HCT116 (cell line): Measurements from ENCODE around the gene SERPING1. TPM values are rescaled to one million over a fixed set of nuclear protein-coding genes. Genes with fewer than 3 reads are reported as not detected.

Source experiments
- ATAC-seq: fragments of 200-7000 bp; cut with Tn5 transposase; 2 replicates; pipeline ENCODE4 v1.9.1; 2020; ENCODE audit warnings: mild to moderate bottlenecking, moderate library complexity
- BruUV-seq: library from RNA; stranded (reverse); fragments of 400-500 nt; replicated peaks from 2 replicates; lab custom pipeline; 2021; lab: Mats Ljungman, UMichigan
- CTCF ChIA-PET: fragments of 300-600 bp; sonication (Branson Sonifier 250); formaldehyde crosslinking; loops from one replicate; lab custom pipeline; 2021; ENCODE audit warnings: antibody characterized with exemption; lab: Charles Lee
- POLR2A ChIA-PET: fragments of 300-600, 350-600 bp; sonication (Branson Sonifier 250); formaldehyde crosslinking; loops from one replicate; lab custom pipeline; 2021; ENCODE audit warnings: antibody characterized with exemption; lab: Charles Lee
- RAD21 ChIA-PET, 2 experiments: fragments of 300-600 bp; sonication (Branson Sonifier 250); formaldehyde crosslinking; loops; one replicate each; lab custom pipeline; 2023; ENCODE audit warnings: low total read pairs in 2 of 2; ENCODE audit not compliant: uncharacterized antibody in 2 of 2, unreplicated experiment in 2 of 2, low non-redundant PET in 1 of 2; lab: Charles Lee
- DNase-seq: peaks from one replicate; pipeline ENCODE4 v3.0.0-alpha.2; 2010; ENCODE audit warnings: low read depth, low spot score
- H2AFZ ChIP-seq: fragments of 200-600 bp; shearing (Covaris generic), sonication (generic); 2 replicates; pipeline ENCODE4 v1.6.1; 2017; ENCODE audit warnings: low read depth, mixed run types, mixed read lengths, antibody characterized with exemption, low read length; ENCODE audit not compliant: poor library complexity, severe bottlenecking
- H3K27ac ChIP-seq: 2 replicates; pipeline ENCODE4 v1.5.1; 2012; ENCODE audit warnings: low read depth, low read length
- H3K27me3 ChIP-seq: fragments of 200-600 bp; sonication (generic); 2 replicates; pipeline ENCODE4 v1.6.1; 2016; ENCODE audit warnings: mixed run types, low read length, mixed read lengths; ENCODE audit not compliant: insufficient read depth
- H3K36me3 ChIP-seq, 2 experiments: fragments of 200-500 bp in 1 of 2; fragments of 200-600 bp in 1 of 2; sonication (Bioruptor generic) in 1 of 2; sonication (generic) in 1 of 2; 2 replicates each; pipeline versions ENCODE4 v1.5.1 to v1.6.1; 2014 to 2016; ENCODE audit warnings: low read length in 2 of 2, inconsistent platforms in 1 of 2, mixed read lengths in 1 of 2, mixed run types in 1 of 2; ENCODE audit not compliant: insufficient read depth in 2 of 2, control insufficient read depth in 1 of 2
- H3K4me1 ChIP-seq, 2 experiments: fragments of 200-600 bp in 1 of 2; sonication (generic) in 1 of 2; 2 replicates each; pipeline versions ENCODE4 v1.5.1 to v1.6.1; 2012 to 2017; ENCODE audit warnings: low read length in 2 of 2, inconsistent platforms in 1 of 2, mild to moderate bottlenecking in 1 of 2, mixed read lengths in 1 of 2, mixed run types in 1 of 2, moderate library complexity in 1 of 2; ENCODE audit not compliant: insufficient read depth in 2 of 2, control insufficient read depth in 1 of 2
- H3K4me2 ChIP-seq: fragments of 200-600 bp; sonication (generic); 2 replicates; pipeline ENCODE4 v1.6.1; 2017; ENCODE audit warnings: mixed run types, low read length, mixed read lengths
- H3K4me3 ChIP-seq, 2 experiments: fragments of 200-600 bp in 1 of 2; sonication (generic) in 1 of 2; replicated peaks in 1 of 2; 2 replicates each; pipeline ENCODE4 v1.5.1; 2011 to 2016; ENCODE audit warnings: low read length in 2 of 2, control low read depth in 1 of 2, low read depth in 1 of 2, mild to moderate bottlenecking in 1 of 2, mixed read lengths in 1 of 2, mixed run types in 1 of 2
- H3K79me2 ChIP-seq: fragments of 200-600 bp; sonication (generic); 2 replicates; pipeline ENCODE4 v1.6.1; 2017; ENCODE audit warnings: mild to moderate bottlenecking, mixed run types, low read length, moderate library complexity, mixed read lengths; ENCODE audit not compliant: insufficient read depth
- H3K9ac ChIP-seq: fragments of 200-600 bp; sonication (generic); 2 replicates; pipeline ENCODE4 v1.6.1; 2016; ENCODE audit warnings: low read length, mixed read lengths
- H3K9me2 ChIP-seq: fragments of 200-600 bp; sonication (generic), shearing (Covaris generic); 2 replicates; pipeline ENCODE4 v1.6.1; 2017; ENCODE audit warnings: mixed run types, mild to moderate bottlenecking, moderate library complexity; ENCODE audit not compliant: insufficient read depth
- H3K9me3 ChIP-seq, 2 experiments: fragments of 200-500 bp in 1 of 2; fragments of 200-600 bp in 1 of 2; sonication (Bioruptor generic) in 1 of 2; sonication (generic) in 1 of 2; 2 replicates each; pipeline ENCODE4 v1.6.1; 2014 to 2017; ENCODE audit warnings: low read length in 2 of 2, mixed read lengths in 2 of 2, inconsistent platforms in 1 of 2, low read depth in 1 of 2, mild to moderate bottlenecking in 1 of 2, mixed run types in 1 of 2, moderate library complexity in 1 of 2; ENCODE audit not compliant: control insufficient read depth in 1 of 2, insufficient read depth in 1 of 2
- H4K20me1 ChIP-seq: fragments of 200-600 bp; sonication (generic), shearing (Covaris generic); 2 replicates; pipeline ENCODE4 v1.6.1; 2017; ENCODE audit warnings: mixed run types, mild to moderate bottlenecking, moderate library complexity; ENCODE audit not compliant: insufficient read depth
- ATF3 ChIP-seq: IDR thresholded peaks from 2 replicates; pipeline ENCODE4 v1.6.1; 2012
- CBX3 ChIP-seq: IDR thresholded peaks from 2 replicates; pipeline ENCODE4 v1.6.1; 2012; ENCODE audit warnings: low read depth
- CTCF ChIP-seq, 3 experiments: fragments of 200-600 bp in 1 of 3; sonication (generic) in 1 of 3; IDR thresholded peaks in 2 of 3; conservative IDR thresholded peaks in 1 of 3; 2 replicates each; pipeline ENCODE4 v1.5.1; 2012 to 2017; ENCODE audit warnings: low read depth in 2 of 3, low read length in 2 of 3, antibody characterized with exemption in 1 of 3, borderline replicate concordance in 1 of 3, control low read depth in 1 of 3, mild to moderate bottlenecking in 1 of 3, mixed read lengths in 1 of 3, mixed run types in 1 of 3, moderate library complexity in 1 of 3; ENCODE audit not compliant: insufficient read depth in 1 of 3
- ELF1 ChIP-seq: IDR thresholded peaks from 2 replicates; pipeline ENCODE4 v1.6.1; 2012; ENCODE audit warnings: low read depth, borderline replicate concordance
- EZH2 ChIP-seq: fragments of 200-600 bp; sonication (generic); IDR thresholded peaks from 2 replicates; pipeline ENCODE4 v1.6.1; 2017; ENCODE audit warnings: antibody characterized with exemption, mixed run types
- EZH2phosphoT487 ChIP-seq: fragments of 200-600 bp; IDR thresholded peaks from 2 replicates; pipeline ENCODE4 v1.6.1; 2018; ENCODE audit warnings: antibody characterized with exemption, borderline replicate concordance
- FOSL1 ChIP-seq: IDR thresholded peaks from 2 replicates; pipeline ENCODE4 v1.6.1; 2012; ENCODE audit warnings: low read depth
- JUND ChIP-seq: IDR thresholded peaks from 2 replicates; pipeline ENCODE4 v1.6.1; 2012
- MAX ChIP-seq: IDR thresholded peaks from 2 replicates; pipeline ENCODE4 v1.6.1; 2012
- POLR2A ChIP-seq: IDR thresholded peaks from 2 replicates; pipeline ENCODE4 v1.7.0; 2011; ENCODE audit warnings: borderline replicate concordance; ENCODE audit not compliant: insufficient read depth, insufficient read length; ENCODE audit errors: extremely low read depth
- POLR2AphosphoS5 ChIP-seq: IDR thresholded peaks from 2 replicates; pipeline ENCODE4 v1.6.1; 2011; ENCODE audit warnings: mild to moderate bottlenecking, low read depth, low read length, moderate library complexity
- RAD21 ChIP-seq: IDR thresholded peaks from 2 replicates; pipeline ENCODE4 v1.6.1; 2012; ENCODE audit warnings: low read depth, mild to moderate bottlenecking
- SP1 ChIP-seq: IDR thresholded peaks from 2 replicates; pipeline ENCODE4 v1.6.1; 2012; ENCODE audit warnings: low read depth
- SRF ChIP-seq: IDR thresholded peaks from 2 replicates; pipeline ENCODE4 v1.6.1; 2012; ENCODE audit warnings: low read depth
- TCF7L2 ChIP-seq: IDR thresholded peaks from 2 replicates; pipeline ENCODE4 v1.7.0; 2011; ENCODE audit warnings: borderline replicate concordance, inconsistent platforms; ENCODE audit not compliant: insufficient read depth, insufficient read length; ENCODE audit errors: extremely low read depth
- YY1 ChIP-seq: IDR thresholded peaks from 2 replicates; pipeline ENCODE4 v1.6.1; 2011; ENCODE audit warnings: low read length, low read depth, moderate library complexity, mild to moderate bottlenecking; ENCODE audit not compliant: insufficient replicate concordance; ENCODE audit errors: extremely low read depth
- ZFX ChIP-seq: fragments of 450-650 bp; IDR thresholded peaks from 2 replicates; pipeline ENCODE4 v1.6.1; 2017
- ZNF274 ChIP-seq: fragments of 200-500 bp; sonication (Bioruptor generic); IDR thresholded peaks from 2 replicates; pipeline ENCODE4 v1.6.1; 2014; ENCODE audit warnings: mild to moderate bottlenecking, low read depth, low read length, inconsistent platforms
- intact Hi-C: fragments of 100-400 bp; cut with micrococcal nuclease; formaldehyde crosslinking; loops from 2 replicates; pipeline ENCODE4 v1.10.0; 2022
- total RNA-seq: library from RNA; stranded (reverse); gene quantifications from one replicate; pipeline ENCODE4 v1.2.1, GENCODE V29; 2021; ENCODE audit not compliant: unreplicated experiment

Gene SERPING1
- total RNA-seq, 1 experiment from 2014 or later: 3.4 TPM

GRCh38 chr11:57552479-57552878 lies 45.0 kb upstream of the SERPING1 start:
- no peak overlapping the region for H3K4me2 ChIP-seq
- no peaks in the 10 kb centered on the region for H3K79me2 ChIP-seq

GRCh38 chr11:57555393-57555792 lies 42.1 kb upstream of the SERPING1 start:
- CTCF ChIA-PET: no interaction called here
- no peak for DNase-seq
- POLR2A ChIA-PET: no interaction called here
- no peak overlapping the region for H3K27ac ChIP-seq
- H3K79me2 ChIP-seq: no peaks in the 10 kb centered on the region
- H3K36me3 ChIP-seq: peaks cover 0 to 4% of the 10 kb centered on the region in 2 experiments; a peak in 2 of 4 replicates
- intact Hi-C loops: no loop called here
- H3K9me2 ChIP-seq: no peaks in the 10 kb centered on the region
- no peaks in the 10 kb centered on the region for H4K20me1 ChIP-seq
- H3K9me3 ChIP-seq: no peaks in the 10 kb centered on the region
- H3K27me3 ChIP-seq: no peaks in the 10 kb centered on the region
- no TSS peak for BruUV-seq
- TF ChIP-seq POLR2A: no peak
- TF ChIP-seq ELF1: no peak
- no peak for TF ChIP-seq TCF7L2
- no peak for TF ChIP-seq FOSL1
- TF ChIP-seq RAD21: no peak
- TF ChIP-seq YY1: no peak
- TF ChIP-seq CTCF (IDR thresholded peaks at IDR 0.05 in 2 of 3, conservative IDR thresholded peaks at IDR 0.05 in 1 of 3; ENCODE audit: borderline replicate concordance in 1 of 3, insufficient read depth in 1 of 3, low read depth in 2 of 3, low read length in 2 of 3): no peak
- no peak for TF ChIP-seq SP1
- no peak for TF ChIP-seq EZH2phosphoT487
- ATAC-seq: no peak
- RAD21 ChIA-PET: no interaction called here
- H3K4me3 ChIP-seq: no peak overlapping the region
- no peak overlapping the region for H2AFZ ChIP-seq
- peaks cover 9 to 14% of the 10 kb centered on the region in 2 experiments; a peak in 3 of 4 replicates for H3K4me1 ChIP-seq
- H3K4me2 ChIP-seq: no peak overlapping the region
- H3K9ac ChIP-seq: no peak overlapping the region

More at GRCh38 chr11:57552479-57552878, 45.0 kb upstream of the SERPING1 start:
- H3K9me3 ChIP-seq: no peaks in the 10 kb centered on the region
- ChIA-PET CTCF (no interaction called here), POLR2A (no interaction called here), RAD21 (interaction anchor here in 1 of 2 experiments (0.6 kb wide), 1 partner anchor 93 kb away, joined by 3 read pairs; no protein-coding TSS in a partner anchor)
- H4K20me1 ChIP-seq: no peaks in the 10 kb centered on the region
- H3K4me3 ChIP-seq: no peak overlapping the region
- DNase-seq: no peak
- H3K4me1 ChIP-seq: peaks cover 0 to 8% of the 10 kb centered on the region in 2 experiments; a peak in 2 of 4 replicates
- H3K27me3 ChIP-seq: no peaks in the 10 kb centered on the region
- H3K36me3 ChIP-seq: peaks cover 0 to 4% of the 10 kb centered on the region in 2 experiments; a peak in 2 of 4 replicates
- no peaks in the 10 kb centered on the region for H3K9me2 ChIP-seq
- H3K27ac ChIP-seq: no peak overlapping the region
- intact Hi-C loops: no loop called here
- no peak for TF ChIP-seq ZNF274
- TF ChIP-seq CBX3: no peak
- no peak for TF ChIP-seq MAX
- no peak for TF ChIP-seq POLR2AphosphoS5
- no peak for TF ChIP-seq ELF1
- no peak for TF ChIP-seq FOSL1
- no peak for TF ChIP-seq ZFX
- TF ChIP-seq POLR2A: no peak
- TF ChIP-seq SRF: no peak
- TF ChIP-seq EZH2: no peak
- TF ChIP-seq ATF3: no peak
- no peak for TF ChIP-seq JUND
- TF ChIP-seq EZH2phosphoT487: no peak
- ATAC-seq: no peak
- no peak overlapping the region for H3K9ac ChIP-seq
- no TSS peak for BruUV-seq
- H2AFZ ChIP-seq: no peak overlapping the region
